Neural progenitor cell (in vitro differentiated cells): ENCODE results near the gene PACS1. TPM values are rescaled to one million over a fixed set of nuclear protein-coding genes. Genes with fewer than 3 reads are reported as not detected.

Experiments
- DNase-seq: peaks from one replicate; pipeline ENCODE4 v3.0.0-alpha.2; 2016; ENCODE audit warnings: low spot score
- H2AFZ ChIP-seq: fragments of 200-600 bp; sonication (generic); replicated peaks from 2 replicates; pipeline ENCODE4 v1.6.1; 2016; ENCODE audit warnings: antibody characterized with exemption
- H3F3A ChIP-seq: fragments of 200-600 bp; sonication (generic); 2 replicates; pipeline ENCODE4 v1.6.1; 2016; ENCODE audit warnings: antibody characterized with exemption, low read depth
- H3K27ac ChIP-seq: fragments of 200-600 bp; sonication (generic); 2 replicates; pipeline ENCODE4 v1.5.1; 2016; ENCODE audit warnings: mild to moderate bottlenecking
- H3K27me3 ChIP-seq: fragments of 200-600 bp; sonication (generic); 2 replicates; pipeline ENCODE4 v1.6.1; 2016; ENCODE audit warnings: mild to moderate bottlenecking, moderate library complexity
- H3K36me3 ChIP-seq: fragments of 200-600 bp; sonication (generic); 2 replicates; pipeline ENCODE4 v1.5.1; 2016
- H3K4me1 ChIP-seq: fragments of 200-600 bp; sonication (generic); 2 replicates; pipeline ENCODE4 v1.6.1; 2016; ENCODE audit warnings: mixed run types
- H3K4me2 ChIP-seq: fragments of 200-600 bp; sonication (generic); 2 replicates; pipeline ENCODE4 v1.6.1; 2016
- H3K4me3 ChIP-seq: fragments of 200-600 bp; sonication (generic); 2 replicates; pipeline ENCODE4 v1.5.1; 2016
- H3K79me2 ChIP-seq: fragments of 200-600 bp; sonication (generic); 2 replicates; pipeline ENCODE4 v1.6.1; 2016; ENCODE audit warnings: low read depth
- H3K9ac ChIP-seq: fragments of 200-600 bp; sonication (generic); 2 replicates; pipeline ENCODE4 v1.6.1; 2016
- H3K9me3 ChIP-seq: fragments of 200-600 bp; sonication (generic); 2 replicates; pipeline ENCODE4 v1.5.1; 2016; ENCODE audit warnings: low read depth
- H4K20me1 ChIP-seq: fragments of 200-600 bp; sonication (generic); 2 replicates; pipeline ENCODE4 v1.6.1; 2016; ENCODE audit warnings: low read depth
- H3K27ac Mint-ChIP-seq: 3 replicates; pipeline ENCODE4 v1.8.0; 2021; ENCODE audit warnings: mixed read lengths
- H3K27me3 Mint-ChIP-seq: 2 replicates; pipeline ENCODE4 v1.8.0; 2022; ENCODE audit warnings: low read depth, mild to moderate bottlenecking, inconsistent platforms, moderate library complexity, mixed read lengths; ENCODE audit not compliant: insufficient read depth
- H3K36me3 Mint-ChIP-seq: 3 replicates; pipeline ENCODE4 v1.8.0; 2021; ENCODE audit warnings: mixed read lengths
- H3K4me1 Mint-ChIP-seq: 3 replicates; pipeline ENCODE4 v1.8.0; 2021; ENCODE audit warnings: mixed read lengths
- H3K4me3 Mint-ChIP-seq: 3 replicates; pipeline ENCODE4 v1.8.0; 2021; ENCODE audit warnings: mild to moderate bottlenecking, moderate library complexity, mixed read lengths
- H3K9me3 Mint-ChIP-seq: 3 replicates; pipeline ENCODE4 v1.8.0; 2020; ENCODE audit warnings: mixed read lengths
- CTCF ChIP-seq: fragments of 200-600 bp; sonication (generic); IDR thresholded peaks from 2 replicates; pipeline ENCODE4 v1.5.1; 2017; ENCODE audit warnings: antibody characterized with exemption, mild to moderate bottlenecking
- EZH2 ChIP-seq: fragments of 200-600 bp; sonication (generic); IDR thresholded peaks from 2 replicates; pipeline ENCODE4 v1.6.1; 2017; ENCODE audit warnings: antibody characterized with exemption, mild to moderate bottlenecking, moderate library complexity
- EZH2phosphoT487 ChIP-seq: fragments of 200-600 bp; sonication (generic); IDR thresholded peaks from 2 replicates; pipeline ENCODE4 v1.6.1; 2017; ENCODE audit warnings: antibody characterized with exemption
- total RNA-seq: library from RNA; depleted of rRNA; stranded (reverse); fragments of >200 nt; gene quantifications from 2 replicates; pipeline ENCODE4 v1.2.3, GENCODE V29; 2015; ENCODE audit warnings: low replicate concordance

The PACS1 gene
- total RNA-seq, 1 donor from 2014 or later, result 13.4 TPM

- no peak overlapping the region for H3K4me2 ChIP-seq
- peaks cover 15% of the 10 kb centered on the region for H3F3A ChIP-seq
- peaks cover 24% of the 10 kb centered on the region for H3K36me3 ChIP-seq
- no peak for TF ChIP-seq EZH2
- no peak overlapping the region for H3K27ac ChIP-seq
- peaks cover 5% of the 10 kb centered on the region for H3K27me3 Mint-ChIP-seq
- peaks cover 3% of the 10 kb centered on the region for H4K20me1 ChIP-seq
- no peaks in the 10 kb centered on the region for H3K4me1 ChIP-seq
- H3K9me3 Mint-ChIP-seq, result no peaks in the 10 kb centered on the region
- peaks cover 3% of the 10 kb centered on the region for H3K79me2 ChIP-seq
- H3K27ac Mint-ChIP-seq, result no peak overlapping the region
- no peak overlapping the region for H3K9ac ChIP-seq
- H3K4me1 Mint-ChIP-seq, result no peaks in the 10 kb centered on the region
- H2AFZ ChIP-seq, result no peak overlapping the region
- no peak overlapping the region for H3K4me3 Mint-ChIP-seq
- no peaks in the 10 kb centered on the region for H3K9me3 ChIP-seq
- H3K27me3 ChIP-seq, result no peaks in the 10 kb centered on the region
- H3K36me3 Mint-ChIP-seq, result peaks cover 62% of the 10 kb centered on the region
- no peak overlapping the region for H3K4me3 ChIP-seq
- DNase-seq, result no peak
Observed at GRCh38 chr11:66059966-66060680, 9.9 kb upstream of the PACS1 start.

- no peak for DNase-seq
- no peak overlapping the region for H3K4me2 ChIP-seq
- H3K79me2 ChIP-seq, result no peaks in the 10 kb centered on the region
Observed at GRCh38 chr11:66061268-66061667, 8.8 kb upstream of the PACS1 start.

GRCh38 chr11:66062408-66062807 is 7.7 kb upstream of the PACS1 start:
- TF ChIP-seq EZH2 (no peak), CTCF (no peak), EZH2phosphoT487 (no peak)
- Histone ChIP-seq H3K27me3 (no peaks in the 10 kb centered on the region), H2AFZ (no peak overlapping the region), H4K20me1 (peaks cover 12% of the 10 kb centered on the region), H3K79me2 (no peaks in the 10 kb centered on the region), H3K27ac (no peak overlapping the region), H3K4me2 (no peak overlapping the region), H3K4me3 (no peak overlapping the region), H3K4me1 (no peaks in the 10 kb centered on the region), H3K9me3 (no peaks in the 10 kb centered on the region), H3K36me3 (peaks cover 27% of the 10 kb centered on the region), H3K9ac (no peak overlapping the region), H3F3A (peaks cover 29% of the 10 kb centered on the region)
- no peaks in the 10 kb centered on the region for H3K9me3 Mint-ChIP-seq
- no peak overlapping the region for H3K27ac Mint-ChIP-seq
- no peaks in the 10 kb centered on the region for H3K4me1 Mint-ChIP-seq
- peaks cover 3% of the 10 kb centered on the region for H3K27me3 Mint-ChIP-seq
- no peak for DNase-seq
- no peak overlapping the region for H3K4me3 Mint-ChIP-seq
- peaks cover 56% of the 10 kb centered on the region for H3K36me3 Mint-ChIP-seq

More at GRCh38 chr11:66061268-66061667, 8.8 kb upstream of the PACS1 start:
- no peak overlapping the region for H3K4me3 Mint-ChIP-seq
- Histone ChIP-seq H3K36me3 (peaks cover 22% of the 10 kb centered on the region), H4K20me1 (peaks cover 4% of the 10 kb centered on the region), H3F3A (peaks cover 18% of the 10 kb centered on the region), H2AFZ (no peak overlapping the region), H3K4me1 (no peaks in the 10 kb centered on the region), H3K9ac (no peak overlapping the region), H3K27me3 (no peaks in the 10 kb centered on the region), H3K27ac (no peak overlapping the region), H3K9me3 (no peaks in the 10 kb centered on the region), H3K4me3 (no peak overlapping the region)
- H3K27ac Mint-ChIP-seq, result no peak overlapping the region
- H3K27me3 Mint-ChIP-seq, result peaks cover 8% of the 10 kb centered on the region
- no peaks in the 10 kb centered on the region for H3K4me1 Mint-ChIP-seq
- TF ChIP-seq EZH2phosphoT487 (no peak), EZH2 (no peak), CTCF (no peak)
- H3K36me3 Mint-ChIP-seq, result peaks cover 63% of the 10 kb centered on the region
- H3K9me3 Mint-ChIP-seq, result no peaks in the 10 kb centered on the region

- no peak for DNase-seq
- Histone ChIP-seq H3K36me3 (peaks cover 27% of the 10 kb centered on the region), H3K27ac (no peak overlapping the region), H3K27me3 (no peaks in the 10 kb centered on the region), H4K20me1 (peaks cover 24% of the 10 kb centered on the region), H3K79me2 (no peaks in the 10 kb centered on the region), H3K9me3 (no peaks in the 10 kb centered on the region), H3K4me1 (no peaks in the 10 kb centered on the region), H3F3A (peaks cover 42% of the 10 kb centered on the region), H3K9ac (no peak overlapping the region), H2AFZ (no peak overlapping the region), H3K4me3 (no peak overlapping the region), H3K4me2 (no peak overlapping the region)
- Mint-ChIP-seq H3K9me3 (no peaks in the 10 kb centered on the region), H3K27ac (no peak overlapping the region), H3K4me3 (no peak overlapping the region), H3K27me3 (peaks cover 3% of the 10 kb centered on the region), H3K36me3 (peaks cover 54% of the 10 kb centered on the region), H3K4me1 (no peaks in the 10 kb centered on the region)
- TF ChIP-seq CTCF (no peak), EZH2 (no peak), EZH2phosphoT487 (no peak)
Observed at GRCh38 chr11:66063900-66064299, 6.2 kb upstream of the PACS1 start.
